Adipose tissue (tissue), 3 donors: ENCODE measurements around the gene AEBP1. TPM values are rescaled to one million over a fixed set of nuclear protein-coding genes. Genes with fewer than 3 reads are reported as not detected.

Experiments
- H3K27ac ChIP-seq: one replicate; pipeline ENCODE4 v1.5.1; 2013; ENCODE audit warnings: low read depth, low read length
- WGBS, 3 donors: extraction: QIAGEN DNeasy Blood & Tissue Kit; methylation state at CpG; one replicate each; pipeline ENCODE4 v1.1.7; 2013; 5-methylcytosine and 5-hydroxymethylcytosine counted together
- polyA plus RNA-seq, 3 donors: library from polyadenylated mRNA; stranded (reverse); fragments of 200-250 nt; gene quantifications; one replicate each; pipeline ENCODE4 v1.2.3, GENCODE V29; 2013
- donor health status: healthy with polysubstance abuse.
- donor health status: Bipolar disorder and iron deficiency.
- donor health status: healthy.

The AEBP1 gene
- polyA plus RNA-seq, 3 donors, result 10.2 to 71.6 (median 65.6) TPM

GRCh38 chr7:44099669-44100068 lies 4.5 kb upstream of the AEBP1 start:
- WGBS, 3 donors, result 56 to 65% (median 56%) methylated on average over 4 of the region's 4 CpGs
- no peak overlapping the region for H3K27ac ChIP-seq

- 59 to 70% (median 63%) methylated on average over 10 of the region's 10 CpGs for WGBS, 3 donors
- peak overlapping the region; percentile 41 for H3K27ac ChIP-seq
These were observed 3.5 kb upstream of the AEBP1 start for GRCh38 chr7:44100458-44101302.

- 79 to 95% (median 88%) methylated on average over 3 of the region's 3 CpGs for WGBS, 3 donors
- H3K27ac ChIP-seq, result peak overlapping the region; percentile 43
These were observed 2.7 kb upstream of the AEBP1 start for GRCh38 chr7:44101303-44101965.

- 85 to 90% (median 89%) methylated on average over 14 of the region's 14 CpGs for WGBS, 3 donors
- H3K27ac ChIP-seq, result peak overlapping the region; percentile 43
These were observed 1.9 kb upstream of the AEBP1 start for GRCh38 chr7:44101966-44102845.

- 77 to 87% (median 81%) methylated on average over 8 of the region's 8 CpGs for WGBS, 3 donors
- peak overlapping the region; percentile 23 for H3K27ac ChIP-seq
These were observed 1.1 kb upstream of the AEBP1 start for GRCh38 chr7:44102846-44103565.

- WGBS, 3 donors, result 65 to 69% (median 66%) methylated on average over 8 of the region's 8 CpGs
- H3K27ac ChIP-seq, result no peak overlapping the region
These were observed 601 bp upstream of the AEBP1 start for GRCh38 chr7:44103566-44103922.

- WGBS, 3 donors, result 35 to 56% (median 39%) methylated on average over 28 of the region's 28 CpGs
These were observed 971 bp downstream of the AEBP1 start for GRCh38 chr7:44104860-44105771.

GRCh38 chr7:44105832-44106231 lies 1.7 kb downstream of the AEBP1 start:
- H3K27ac ChIP-seq, result no peak overlapping the region
- WGBS, 3 donors, result 58 to 90% (median 59%) methylated on average over 2 of the region's 2 CpGs

More at GRCh38 chr7:44104860-44105771, 971 bp downstream of the AEBP1 start:
- H3K27ac ChIP-seq, result peak overlapping the region; percentile 21

- no peak overlapping the region for H3K27ac ChIP-seq
- WGBS, 3 donors, result 85 to 91% (median 85%) methylated on average over 10 of the region's 10 CpGs
These were observed 2.3 kb downstream of the AEBP1 start for GRCh38 chr7:44106311-44107065.

- H3K27ac ChIP-seq, result no peak overlapping the region
- WGBS, 3 donors, result 79 to 92% (median 84%) methylated on average over 18 of the region's 18 CpGs
These were observed 3.2 kb downstream of the AEBP1 start for GRCh38 chr7:44107116-44107960.

GRCh38 chr7:44107961-44108767 lies 4.0 kb downstream of the AEBP1 start:
- H3K27ac ChIP-seq, result no peak overlapping the region
- 86 to 90% (median 87%) methylated on average over 21 of the region's 21 CpGs for WGBS, 3 donors

- 84 to 91% (median 86%) methylated on average over 21 of the region's 21 CpGs for WGBS, 3 donors
- H3K27ac ChIP-seq, result no peak overlapping the region
These were observed 4.9 kb downstream of the AEBP1 start for GRCh38 chr7:44108768-44109750.

- WGBS, 3 donors, result 94 to 95% (median 94%) methylated on average over 18 of the region's 18 CpGs
- H3K27ac ChIP-seq, result no peak overlapping the region
These were observed 5.8 kb downstream of the AEBP1 start for GRCh38 chr7:44109991-44110390.
